Uterus (tissue), 2 donors: Measurements from ENCODE around the gene SFN.

Experiments used
- POLR2A ChIP-seq, 2 donors: fragments of 450-650 bp; IDR thresholded peaks; one replicate each; pipeline ENCODE4 v1.6.1; 2016; ENCODE audit warnings: antibody characterized with exemption in 2 of 2, mild to moderate bottlenecking in 1 of 2, moderate library complexity in 1 of 2
- TF ChIP-seq, protein P1 (sequence below), 4 experiments: fragments of 200-600 bp in 2 of 4; fragments of 450-650 bp in 2 of 4; sonication (generic) in 2 of 4; IDR thresholded peaks; one replicate each; pipeline ENCODE4 v1.5.1; 2016 to 2019; ENCODE audit warnings: antibody characterized with exemption in 4 of 4, mild to moderate bottlenecking in 2 of 4, moderate library complexity in 1 of 4

GRCh38 chr1:26912147-26912490 is 49.2 kb downstream of the SFN start:
- TF ChIP-seq, protein P1, sequence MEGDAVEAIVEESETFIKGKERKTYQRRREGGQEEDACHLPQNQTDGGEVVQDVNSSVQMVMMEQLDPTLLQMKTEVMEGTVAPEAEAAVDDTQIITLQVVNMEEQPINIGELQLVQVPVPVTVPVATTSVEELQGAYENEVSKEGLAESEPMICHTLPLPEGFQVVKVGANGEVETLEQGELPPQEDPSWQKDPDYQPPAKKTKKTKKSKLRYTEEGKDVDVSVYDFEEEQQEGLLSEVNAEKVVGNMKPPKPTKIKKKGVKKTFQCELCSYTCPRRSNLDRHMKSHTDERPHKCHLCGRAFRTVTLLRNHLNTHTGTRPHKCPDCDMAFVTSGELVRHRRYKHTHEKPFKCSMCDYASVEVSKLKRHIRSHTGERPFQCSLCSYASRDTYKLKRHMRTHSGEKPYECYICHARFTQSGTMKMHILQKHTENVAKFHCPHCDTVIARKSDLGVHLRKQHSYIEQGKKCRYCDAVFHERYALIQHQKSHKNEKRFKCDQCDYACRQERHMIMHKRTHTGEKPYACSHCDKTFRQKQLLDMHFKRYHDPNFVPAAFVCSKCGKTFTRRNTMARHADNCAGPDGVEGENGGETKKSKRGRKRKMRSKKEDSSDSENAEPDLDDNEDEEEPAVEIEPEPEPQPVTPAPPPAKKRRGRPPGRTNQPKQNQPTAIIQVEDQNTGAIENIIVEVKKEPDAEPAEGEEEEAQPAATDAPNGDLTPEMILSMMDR (IDR thresholded peaks at IDR 0.05), result no peak
- TF ChIP-seq POLR2A (IDR thresholded peaks at IDR 0.05), result no peak
